OCI-LY7 (cell line): ENCODE data around the gene PAOX. TPM values are rescaled to one million over a fixed set of nuclear protein-coding genes. Genes with fewer than 3 reads are reported as not detected.

ENCODE experiments used
- BruUV-seq: library from RNA; stranded (reverse); fragments of 400-500 nt; replicated peaks from 2 replicates; lab custom pipeline; 2021; lab: Mats Ljungman, UMichigan
- CTCF ChIA-PET: fragments of 300-600 bp; sonication (Branson Sonifier 250); formaldehyde crosslinking; loops from one replicate; lab custom pipeline; 2022; ENCODE audit warnings: antibody characterized with exemption; ENCODE audit not compliant: unreplicated experiment; lab: Charles Lee
- POLR2A ChIA-PET: fragments of 300-600 bp; sonication (Branson Sonifier 250); formaldehyde crosslinking; loops from one replicate; lab custom pipeline; 2022; ENCODE audit warnings: antibody characterized with exemption; lab: Charles Lee
- DNase-seq: peaks from one replicate; pipeline ENCODE4 v3.0.0-alpha.2; 2015; ENCODE audit warnings: low spot score
- H2AFZ ChIP-seq: fragments of 200-600 bp; sonication (generic), shearing (Covaris generic); 2 replicates; pipeline ENCODE4 v1.6.1; 2014; ENCODE audit warnings: mild to moderate bottlenecking, antibody characterized with exemption, low read length, moderate library complexity
- H3K27ac ChIP-seq: fragments of 200-600 bp; sonication (generic); 2 replicates; pipeline ENCODE4 v1.5.1; 2014; ENCODE audit warnings: mixed run types, low read depth, mild to moderate bottlenecking, moderate library complexity, low read length, inconsistent platforms; ENCODE audit not compliant: poor library complexity, severe bottlenecking
- H3K36me3 ChIP-seq: fragments of 200-600 bp; sonication (generic); 2 replicates; pipeline ENCODE4 v1.6.1; 2014; ENCODE audit warnings: mild to moderate bottlenecking, antibody characterized with exemption, low read length, moderate library complexity, mixed read lengths; ENCODE audit not compliant: insufficient read depth
- H3K4me1 ChIP-seq: fragments of 200-600 bp; sonication (generic); 2 replicates; pipeline ENCODE4 v1.5.1; 2014; ENCODE audit warnings: mild to moderate bottlenecking, low read length; ENCODE audit not compliant: insufficient read depth, poor library complexity, severe bottlenecking
- H3K4me2 ChIP-seq: fragments of 200-600 bp; sonication (generic); 2 replicates; pipeline ENCODE4 v1.6.1; 2014; ENCODE audit warnings: mild to moderate bottlenecking, low read length
- H3K4me3 ChIP-seq: fragments of 200-600 bp; sonication (generic); 2 replicates; pipeline ENCODE4 v1.5.1; 2014; ENCODE audit warnings: mild to moderate bottlenecking, low read depth, low read length; ENCODE audit not compliant: poor library complexity, severe bottlenecking
- H3K79me2 ChIP-seq: fragments of 200-600 bp; sonication (generic); 2 replicates; pipeline ENCODE4 v1.6.1; 2016; ENCODE audit warnings: low read depth, mild to moderate bottlenecking, low read length, moderate library complexity, mixed read lengths; ENCODE audit not compliant: insufficient read depth
- H3K9me2 ChIP-seq: fragments of 200-600 bp; sonication (generic); 2 replicates; pipeline ENCODE4 v1.6.1; 2016; ENCODE audit warnings: mild to moderate bottlenecking, low read length, mixed read lengths; ENCODE audit not compliant: insufficient read depth
- H3K9me3 ChIP-seq: fragments of 200-600 bp; sonication (generic); 2 replicates; pipeline ENCODE4 v1.6.1; 2014; ENCODE audit warnings: mild to moderate bottlenecking, mixed run types, low read length, mixed read lengths
- H4K20me1 ChIP-seq: fragments of 200-600 bp; sonication (generic); 2 replicates; pipeline ENCODE4 v1.6.1; 2014; ENCODE audit warnings: mild to moderate bottlenecking, antibody characterized with exemption, low read length, moderate library complexity, mixed read lengths; ENCODE audit not compliant: insufficient read depth
- CTCF ChIP-seq: fragments of 200-600 bp; sonication (generic); conservative IDR thresholded peaks from 2 replicates; pipeline ENCODE4 v1.5.1; 2014; ENCODE audit warnings: mild to moderate bottlenecking, antibody characterized with exemption, low read length, moderate library complexity, mixed read lengths
- EZH2phosphoT487 ChIP-seq: fragments of 200-600 bp; sonication (generic); IDR thresholded peaks from 2 replicates; pipeline ENCODE4 v1.6.1; 2018; ENCODE audit warnings: low read depth, borderline replicate concordance, mild to moderate bottlenecking, mixed run types, antibody characterized with exemption, low read length, moderate library complexity, mixed read lengths
- intact Hi-C: fragments of 100-400 bp; cut with micrococcal nuclease; formaldehyde crosslinking; loops from one replicate; pipeline ENCODE4 v1.10.0; 2022; ENCODE audit not compliant: unreplicated experiment
- total RNA-seq, 2 experiments: library from RNA; depleted of rRNA in 1 of 2; stranded (reverse); fragments of >200 nt in 1 of 2; shearing (Covaris generic) in 1 of 2; gene quantifications; 2 replicates each; pipeline ENCODE4 v1.2.3, GENCODE V29; 2014 to 2022

PAOX gene
- total RNA-seq, 2 experiments from 2014 or later = 10.7 to 28.1 TPM

- H3K79me2 ChIP-seq = no peaks in the 10 kb centered on the region
- H3K9me2 ChIP-seq = no peaks in the 10 kb centered on the region
- peaks cover 32% of the 10 kb centered on the region for H3K4me1 ChIP-seq
- ChIA-PET POLR2A (interaction anchor here (0.8 to 1.2 kb wide), 3 partner anchors 9 to 13 kb away, joined by 3 to 4 read pairs (median 3); no protein-coding TSS in a partner anchor), CTCF (no interaction called here)
- no peak overlapping the region for H3K27ac ChIP-seq
- no peaks in the 10 kb centered on the region for H3K9me3 ChIP-seq
- H3K4me2 ChIP-seq = no peak overlapping the region
- no peak overlapping the region for H2AFZ ChIP-seq
- no peaks in the 10 kb centered on the region for H4K20me1 ChIP-seq
- BruUV-seq = no TSS peak
- no peak overlapping the region for H3K4me3 ChIP-seq
- intact Hi-C loops = no loop called here
- DNase-seq = no peak
- TF ChIP-seq EZH2phosphoT487 = no peak
- no peak for TF ChIP-seq CTCF
- no peaks in the 10 kb centered on the region for H3K36me3 ChIP-seq
Observed at GRCh38 chr10:133377025-133377817, 1.8 kb upstream of the PAOX start.

- CTCF ChIA-PET = no interaction called here
- peaks cover 27% of the 10 kb centered on the region for H3K4me1 ChIP-seq
- peak overlapping the region; percentile 98 for H3K4me2 ChIP-seq
- no peaks in the 10 kb centered on the region for H3K79me2 ChIP-seq
- H2AFZ ChIP-seq = peak overlapping the region; percentile 80; the same call in 1 of the 2 replicates
- DNase-seq = no peak
- BruUV-seq = no TSS peak
- H3K27ac ChIP-seq = no peak overlapping the region
- TF ChIP-seq CTCF = no peak
- TF ChIP-seq EZH2phosphoT487 = no peak
- POLR2A ChIA-PET = interaction anchor here (0.8 to 1.2 kb wide), 2 partner anchors 9 to 13 kb away, joined by 3 read pairs; no protein-coding TSS in a partner anchor
- intact Hi-C loops = no loop called here
- no peaks in the 10 kb centered on the region for H3K36me3 ChIP-seq
- no peaks in the 10 kb centered on the region for H3K9me2 ChIP-seq
- H3K9me3 ChIP-seq = no peaks in the 10 kb centered on the region
- no peaks in the 10 kb centered on the region for H4K20me1 ChIP-seq
- peak overlapping the region; percentile 67 for H3K4me3 ChIP-seq
Observed at GRCh38 chr10:133377818-133378250, 1.2 kb upstream of the PAOX start.
